ENCODE data around the gene MED26.

DNA sequence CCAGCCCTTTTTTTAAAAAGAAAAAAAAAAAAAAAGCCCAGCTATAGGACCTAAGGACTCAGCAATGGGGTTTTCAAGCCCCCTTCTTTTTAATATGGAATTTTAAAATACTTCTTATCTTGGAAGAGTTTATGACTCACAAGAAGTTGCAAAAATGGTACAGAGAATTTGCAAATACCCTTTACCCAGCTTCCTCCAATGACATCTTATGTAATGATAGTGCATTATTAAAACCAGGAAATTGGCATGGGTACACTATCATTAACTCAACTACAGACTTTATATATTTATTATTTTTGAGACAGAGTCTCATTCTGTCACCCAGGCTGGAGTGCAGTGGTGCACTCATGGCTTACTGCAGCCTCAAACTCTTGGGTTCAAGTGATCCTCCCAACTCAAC, 49.1 kb upstream of the MED26 start:
- no peak for TF ChIP-seq POLR2A (IDR thresholded peaks at IDR 0.05; ENCODE audit: low read length)
- no peak for TF ChIP-seq GATA1 (IDR thresholded peaks at IDR 0.05; ENCODE audit: low read depth, low read length)

Measured in erythroblast (primary cell).